Parathyroid adenoma (tissue), 2 donors: ENCODE data around the gene CLEC16A.

Experiments
- H2AFZ ChIP-seq: fragments of 300-600 bp; sonication (generic); one replicate; pipeline ENCODE4 v1.7.0; 2017; ENCODE audit warnings: antibody characterized with exemption, mild to moderate bottlenecking
- H3K27ac ChIP-seq: fragments of 300-600 bp; sonication (generic); one replicate; pipeline ENCODE4 v1.7.0; 2017
- H3K27me3 ChIP-seq: fragments of 300-600 bp; sonication (generic); one replicate; pipeline ENCODE4 v1.7.0; 2017; ENCODE audit warnings: low read length; ENCODE audit not compliant: control insufficient read depth, insufficient read depth
- H3K36me3 ChIP-seq: fragments of 300-600 bp; sonication (generic); one replicate; pipeline ENCODE4 v1.7.0; 2017; ENCODE audit warnings: low read length; ENCODE audit not compliant: control insufficient read depth, insufficient read depth
- H3K4me1 ChIP-seq: fragments of 300-600 bp; sonication (generic); one replicate; pipeline ENCODE4 v1.7.0; 2017; ENCODE audit warnings: control low read depth
- H3K4me2 ChIP-seq: fragments of 300-600 bp; sonication (generic); one replicate; pipeline ENCODE4 v1.7.0; 2017; ENCODE audit warnings: low read length
- H3K4me3 ChIP-seq: fragments of 300-600 bp; sonication (generic); one replicate; pipeline ENCODE4 v1.7.0; 2017; ENCODE audit warnings: low read depth, low read length
- H3K79me2 ChIP-seq: fragments of 300-600 bp; sonication (generic); one replicate; pipeline ENCODE4 v1.7.0; 2017; ENCODE audit warnings: control low read depth
- H3K9ac ChIP-seq: fragments of 300-600 bp; sonication (generic); one replicate; pipeline ENCODE4 v1.7.0; 2017; ENCODE audit warnings: mild to moderate bottlenecking
- H3K9me3 ChIP-seq: fragments of 300-600 bp; sonication (generic); one replicate; pipeline ENCODE4 v1.7.0; 2017; ENCODE audit warnings: low read length; ENCODE audit not compliant: control insufficient read depth
- TF ChIP-seq, protein P1 (sequence below): fragments of 300-600 bp; sonication (generic); IDR thresholded peaks from one replicate; pipeline ENCODE4 v1.7.0; 2017; ENCODE audit warnings: antibody characterized with exemption, mild to moderate bottlenecking
- donor health status: primary hyperparathyroidism.

The CLEC16A gene

DNA sequence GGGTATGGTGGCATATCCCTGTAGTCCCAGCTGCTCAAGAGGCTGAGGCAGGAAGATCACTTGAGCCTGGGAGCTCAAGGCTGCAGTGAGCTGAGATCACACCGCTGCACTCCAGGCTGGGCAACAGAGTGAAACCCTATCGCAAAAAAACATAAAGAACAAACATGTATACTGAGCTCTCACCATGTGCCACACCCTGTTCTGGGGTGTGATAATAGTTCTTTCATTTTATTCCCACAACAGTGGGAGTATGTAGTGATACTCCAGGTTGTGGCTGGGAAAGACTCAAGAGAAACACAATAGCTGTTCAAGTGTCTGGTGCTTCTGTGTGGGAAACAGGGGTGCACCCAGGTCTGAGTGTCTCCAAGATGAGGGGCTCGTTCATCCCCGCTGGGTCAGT lies 221.0 kb downstream of the CLEC16A start:
- H3K4me3 ChIP-seq = no peak overlapping the region
- H3K4me2 ChIP-seq = no peak overlapping the region
- H3K36me3 ChIP-seq = no peaks in the 10 kb centered on the region
- H3K4me1 ChIP-seq = peaks cover 4% of the 10 kb centered on the region
- H3K27ac ChIP-seq = no peak overlapping the region
- TF ChIP-seq, protein P1, sequence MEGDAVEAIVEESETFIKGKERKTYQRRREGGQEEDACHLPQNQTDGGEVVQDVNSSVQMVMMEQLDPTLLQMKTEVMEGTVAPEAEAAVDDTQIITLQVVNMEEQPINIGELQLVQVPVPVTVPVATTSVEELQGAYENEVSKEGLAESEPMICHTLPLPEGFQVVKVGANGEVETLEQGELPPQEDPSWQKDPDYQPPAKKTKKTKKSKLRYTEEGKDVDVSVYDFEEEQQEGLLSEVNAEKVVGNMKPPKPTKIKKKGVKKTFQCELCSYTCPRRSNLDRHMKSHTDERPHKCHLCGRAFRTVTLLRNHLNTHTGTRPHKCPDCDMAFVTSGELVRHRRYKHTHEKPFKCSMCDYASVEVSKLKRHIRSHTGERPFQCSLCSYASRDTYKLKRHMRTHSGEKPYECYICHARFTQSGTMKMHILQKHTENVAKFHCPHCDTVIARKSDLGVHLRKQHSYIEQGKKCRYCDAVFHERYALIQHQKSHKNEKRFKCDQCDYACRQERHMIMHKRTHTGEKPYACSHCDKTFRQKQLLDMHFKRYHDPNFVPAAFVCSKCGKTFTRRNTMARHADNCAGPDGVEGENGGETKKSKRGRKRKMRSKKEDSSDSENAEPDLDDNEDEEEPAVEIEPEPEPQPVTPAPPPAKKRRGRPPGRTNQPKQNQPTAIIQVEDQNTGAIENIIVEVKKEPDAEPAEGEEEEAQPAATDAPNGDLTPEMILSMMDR = no peak
- H3K9ac ChIP-seq = no peak overlapping the region
- H2AFZ ChIP-seq = no peak overlapping the region
- H3K27me3 ChIP-seq = no peaks in the 10 kb centered on the region
- H3K9me3 ChIP-seq = no peaks in the 10 kb centered on the region
- no peaks in the 10 kb centered on the region for H3K79me2 ChIP-seq

DNA sequence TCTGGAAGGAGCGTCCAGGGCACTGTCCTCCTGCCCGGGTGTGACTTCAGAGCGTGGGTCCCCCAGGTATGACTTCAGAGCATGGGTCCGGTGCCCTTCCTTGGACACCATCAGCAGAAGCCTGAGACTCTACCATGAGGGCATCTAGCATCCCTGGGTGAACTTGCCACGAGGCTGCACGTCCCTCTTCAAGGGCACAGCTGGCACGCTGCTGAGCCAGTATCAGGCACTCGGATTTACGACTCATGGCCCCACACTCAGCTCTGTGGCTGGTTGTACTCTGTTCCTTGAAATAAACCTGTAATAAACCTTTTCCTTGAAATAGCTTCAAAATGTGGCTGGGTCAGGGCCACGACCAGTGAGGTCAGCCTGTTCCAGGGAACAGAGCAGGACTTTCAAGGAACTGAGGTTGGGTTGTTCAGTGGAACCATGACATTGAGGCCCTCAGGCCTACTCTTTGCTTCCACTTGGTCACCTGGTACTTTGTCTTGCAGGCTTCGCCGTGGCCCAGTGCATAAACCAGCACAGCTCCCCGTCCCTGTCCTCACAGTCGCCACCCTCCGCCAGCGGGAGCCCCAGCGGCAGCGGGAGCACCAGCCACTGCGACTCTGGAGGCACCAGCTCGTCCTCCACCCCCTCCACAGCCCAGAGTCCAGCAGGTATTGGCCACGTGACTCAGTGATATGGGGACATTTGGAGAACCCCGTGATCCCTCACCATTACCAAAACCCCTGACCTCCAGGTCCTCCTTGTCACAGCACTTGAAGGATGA lies 221.7 kb downstream of the CLEC16A start:
- no peak overlapping the region for H3K27ac ChIP-seq
- H3K9me3 ChIP-seq = no peaks in the 10 kb centered on the region
- no peak overlapping the region for H3K4me2 ChIP-seq
- H3K27me3 ChIP-seq = no peaks in the 10 kb centered on the region
- H3K36me3 ChIP-seq = no peaks in the 10 kb centered on the region
- TF ChIP-seq, protein P1 = no peak
- no peak overlapping the region for H3K9ac ChIP-seq
- H2AFZ ChIP-seq = no peak overlapping the region
- H3K79me2 ChIP-seq = no peaks in the 10 kb centered on the region
- no peak overlapping the region for H3K4me3 ChIP-seq
- H3K4me1 ChIP-seq = peaks cover 4% of the 10 kb centered on the region

DNA sequence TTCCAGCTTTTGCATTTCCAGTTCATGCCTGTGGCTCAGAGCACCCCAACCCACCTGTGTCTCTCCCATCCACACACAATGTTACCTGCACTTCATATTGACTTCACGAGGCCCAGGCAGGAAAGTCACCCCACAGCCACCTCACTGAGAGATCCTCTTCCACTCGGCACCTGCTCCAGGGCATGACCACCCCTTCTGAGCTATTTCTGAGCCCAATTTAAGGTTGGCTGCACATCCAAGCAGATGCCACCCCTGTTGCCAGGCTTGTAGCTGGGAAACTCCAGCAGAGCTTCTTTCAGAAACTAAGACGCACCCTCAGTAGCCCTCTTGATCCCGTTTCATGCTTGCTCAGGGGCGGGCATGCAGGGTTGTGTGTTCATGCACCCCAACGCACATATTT lies 223.2 kb downstream of the CLEC16A start:
- no peak overlapping the region for H3K4me2 ChIP-seq
- no peak overlapping the region for H3K9ac ChIP-seq
- no peak overlapping the region for H2AFZ ChIP-seq
- no peak overlapping the region for H3K4me3 ChIP-seq
- no peaks in the 10 kb centered on the region for H3K79me2 ChIP-seq
- TF ChIP-seq, protein P1 = no peak
- peaks cover 1% of the 10 kb centered on the region for H3K4me1 ChIP-seq
- no peaks in the 10 kb centered on the region for H3K27me3 ChIP-seq
- no peaks in the 10 kb centered on the region for H3K9me3 ChIP-seq
- H3K27ac ChIP-seq = no peak overlapping the region
- no peaks in the 10 kb centered on the region for H3K36me3 ChIP-seq

DNA sequence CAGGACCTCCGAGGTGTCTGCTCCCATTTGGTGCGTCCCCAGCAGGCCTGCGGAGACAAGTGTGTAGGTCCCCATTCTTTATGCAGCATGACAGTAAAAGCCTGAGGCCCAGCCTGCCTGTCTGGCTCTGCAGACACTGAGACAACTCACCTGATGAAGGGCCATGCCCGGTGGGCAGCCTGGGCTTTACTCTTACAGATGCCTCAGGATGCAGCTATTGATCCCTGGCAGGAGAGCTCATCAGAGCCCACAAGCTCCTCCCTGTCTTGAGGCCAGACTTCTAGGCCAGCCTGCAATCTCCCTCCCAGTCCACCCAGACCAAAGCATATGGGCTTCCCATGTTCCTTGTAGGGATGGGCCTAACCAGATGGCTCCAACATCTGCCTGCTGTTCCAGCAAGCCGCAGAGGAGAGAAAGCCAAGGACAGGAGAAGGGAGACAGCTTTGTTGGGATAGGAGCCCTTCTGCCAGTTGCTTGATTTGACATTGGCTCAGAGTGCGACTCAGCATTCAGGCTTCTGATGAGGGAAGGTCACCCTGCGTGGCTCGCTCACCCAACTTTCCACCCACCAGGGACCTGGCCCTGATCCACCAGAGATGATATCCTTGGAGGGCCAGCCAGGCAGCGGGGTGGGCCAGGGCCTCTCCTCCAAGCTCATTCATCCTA lies 224.2 kb downstream of the CLEC16A start:
- Histone ChIP-seq H3K9me3 (no peaks in the 10 kb centered on the region), H3K4me3 (no peak overlapping the region), H3K9ac (no peak overlapping the region), H3K36me3 (no peaks in the 10 kb centered on the region), H3K27me3 (no peaks in the 10 kb centered on the region), H3K4me2 (no peak overlapping the region), H2AFZ (no peak overlapping the region), H3K27ac (no peak overlapping the region), H3K79me2 (no peaks in the 10 kb centered on the region), H3K4me1 (no peaks in the 10 kb centered on the region)
- TF ChIP-seq, protein P1 = no peak
